OCI-LY7 (cell line): ENCODE results near the gene PATJ.

Experiments
- CTCF ChIP-seq: fragments of 200-600 bp; sonication (generic); conservative IDR thresholded peaks from 2 replicates; pipeline ENCODE4 v1.5.1; 2014; ENCODE audit warnings: mild to moderate bottlenecking, antibody characterized with exemption, low read length, moderate library complexity, mixed read lengths
- EZH2phosphoT487 ChIP-seq: fragments of 200-600 bp; sonication (generic); IDR thresholded peaks from 2 replicates; pipeline ENCODE4 v1.6.1; 2018; ENCODE audit warnings: low read depth, borderline replicate concordance, mild to moderate bottlenecking, mixed run types, antibody characterized with exemption, low read length, moderate library complexity, mixed read lengths

- no peak for TF ChIP-seq CTCF
- TF ChIP-seq EZH2phosphoT487 = no peak
Measured at GRCh38 chr1:62088439-62088838, 346.2 kb downstream of the PATJ start.
